Measurements from ENCODE around the gene RRBP1.

Gene RRBP1

DNA sequence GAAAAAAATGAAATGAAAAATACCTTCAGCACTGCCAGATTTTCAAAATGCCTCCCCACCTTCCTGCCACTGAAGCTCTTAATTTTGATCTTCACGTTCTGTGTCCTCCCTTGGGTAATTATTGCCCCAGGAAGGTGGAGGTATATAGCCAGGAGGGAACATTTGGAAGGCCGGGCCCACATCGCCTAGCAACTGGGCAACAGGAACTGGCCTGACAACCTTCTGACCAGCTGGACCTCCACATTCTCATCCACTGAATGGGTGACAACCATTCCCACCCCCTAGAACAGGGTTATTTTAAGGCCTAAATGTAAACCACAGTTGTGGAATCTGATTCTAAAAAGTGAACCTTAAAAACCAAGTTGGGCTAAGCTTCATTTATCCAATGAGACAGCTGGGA is 3.2 kb downstream of the RRBP1 start:
- Histone ChIP-seq H3K36me3 (ENCODE audit: insufficient read depth, low read length) (peaks cover 13% of the 10 kb centered on the region; the same call in 1 of the 2 replicates), H3K79me2 (ENCODE audit: insufficient read depth, low read length) (peaks cover 71% of the 10 kb centered on the region), H3F3A (ENCODE audit: low read depth) (no peaks in the 10 kb centered on the region), H3K4me1 (ENCODE audit: insufficient read depth, low read length, poor library complexity, severe bottlenecking) (peaks cover 44% of the 10 kb centered on the region), H3K9me2 (replicated peaks; ENCODE audit: low read depth, low read length) (no peaks in the 10 kb centered on the region), H3K4me2 (ENCODE audit: low read depth, low read length, poor library complexity, severe bottlenecking) (peak overlapping the region; percentile 89), H3K4me3 (ENCODE audit: low read length, poor library complexity, severe bottlenecking) (no peak overlapping the region), H4K20me1 (ENCODE audit: insufficient read depth, low read length, poor library complexity, severe bottlenecking) (peaks cover 55% of the 10 kb centered on the region), H3K9ac (ENCODE audit: low read depth, low read length, poor library complexity, severe bottlenecking) (no peak overlapping the region), H3K9me3 (ENCODE audit: insufficient read depth, low read depth, low read length) (no peaks in the 10 kb centered on the region), H3K27me3 (ENCODE audit: insufficient read depth, low read length, poor library complexity, severe bottlenecking) (no peaks in the 10 kb centered on the region), H2AFZ (ENCODE audit: low read length) (no peak overlapping the region)
- TF ChIP-seq EZH2phosphoT487 (IDR thresholded peaks at IDR 0.05; ENCODE audit: borderline replicate concordance): no peak
- TF ChIP-seq, protein P1, sequence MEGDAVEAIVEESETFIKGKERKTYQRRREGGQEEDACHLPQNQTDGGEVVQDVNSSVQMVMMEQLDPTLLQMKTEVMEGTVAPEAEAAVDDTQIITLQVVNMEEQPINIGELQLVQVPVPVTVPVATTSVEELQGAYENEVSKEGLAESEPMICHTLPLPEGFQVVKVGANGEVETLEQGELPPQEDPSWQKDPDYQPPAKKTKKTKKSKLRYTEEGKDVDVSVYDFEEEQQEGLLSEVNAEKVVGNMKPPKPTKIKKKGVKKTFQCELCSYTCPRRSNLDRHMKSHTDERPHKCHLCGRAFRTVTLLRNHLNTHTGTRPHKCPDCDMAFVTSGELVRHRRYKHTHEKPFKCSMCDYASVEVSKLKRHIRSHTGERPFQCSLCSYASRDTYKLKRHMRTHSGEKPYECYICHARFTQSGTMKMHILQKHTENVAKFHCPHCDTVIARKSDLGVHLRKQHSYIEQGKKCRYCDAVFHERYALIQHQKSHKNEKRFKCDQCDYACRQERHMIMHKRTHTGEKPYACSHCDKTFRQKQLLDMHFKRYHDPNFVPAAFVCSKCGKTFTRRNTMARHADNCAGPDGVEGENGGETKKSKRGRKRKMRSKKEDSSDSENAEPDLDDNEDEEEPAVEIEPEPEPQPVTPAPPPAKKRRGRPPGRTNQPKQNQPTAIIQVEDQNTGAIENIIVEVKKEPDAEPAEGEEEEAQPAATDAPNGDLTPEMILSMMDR (conservative IDR thresholded peaks at IDR 0.05; ENCODE audit: low read length): no peak

DNA sequence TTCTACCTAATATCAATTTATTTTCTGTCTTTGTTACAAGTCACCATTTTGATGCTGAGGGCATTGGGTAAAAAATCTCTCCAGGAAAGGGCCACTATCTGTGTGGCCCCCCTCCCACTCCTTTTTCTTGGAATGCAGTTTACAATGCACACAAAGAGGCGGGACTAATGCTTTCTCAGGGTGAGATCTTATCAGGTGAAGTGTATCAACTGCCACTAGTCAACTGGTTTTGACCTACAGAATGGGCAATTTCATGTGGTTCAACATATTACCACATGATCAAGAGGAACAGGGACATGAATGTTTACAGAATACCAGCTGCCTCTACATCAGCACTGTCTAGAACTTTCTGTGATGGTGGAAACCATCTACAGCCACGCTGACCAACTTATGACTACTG is 3.7 kb downstream of the RRBP1 start:
- no peak overlapping the region for H3K9ac ChIP-seq (ENCODE audit: low read depth, low read length, poor library complexity, severe bottlenecking)

DNA sequence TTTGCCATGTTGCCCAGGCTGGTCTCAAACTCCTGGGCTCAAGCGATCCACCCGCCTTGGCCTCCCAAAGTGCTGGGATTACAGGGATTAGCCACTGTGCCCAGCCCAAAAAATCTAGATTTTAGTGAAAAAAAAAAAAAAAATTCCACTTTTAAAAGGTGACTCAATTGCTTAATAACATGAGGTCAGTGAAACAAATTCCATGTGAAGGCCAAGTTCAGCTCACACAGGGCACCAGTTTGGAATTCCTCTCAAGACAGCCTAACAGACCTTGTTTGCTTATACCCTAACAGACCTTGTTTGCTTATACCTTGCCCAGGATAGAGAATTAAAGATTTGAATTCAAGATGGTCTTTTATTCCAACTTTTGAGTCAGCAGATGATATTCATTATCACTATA is 5.1 kb downstream of the RRBP1 start:
- no peak overlapping the region for H3K9ac ChIP-seq (ENCODE audit: low read depth, low read length, poor library complexity, severe bottlenecking)
- H3K27me3 ChIP-seq (ENCODE audit: insufficient read depth, low read length, poor library complexity, severe bottlenecking): no peaks in the 10 kb centered on the region
- H3K9me2 ChIP-seq (replicated peaks; ENCODE audit: low read depth, low read length): no peaks in the 10 kb centered on the region
- no peak overlapping the region for H3K4me2 ChIP-seq (ENCODE audit: low read depth, low read length, poor library complexity, severe bottlenecking)
- H4K20me1 ChIP-seq (ENCODE audit: insufficient read depth, low read length, poor library complexity, severe bottlenecking): peaks cover 69% of the 10 kb centered on the region
- peaks cover 13% of the 10 kb centered on the region; the same call in 1 of the 2 replicates for H3K36me3 ChIP-seq (ENCODE audit: insufficient read depth, low read length)
- H3K9me3 ChIP-seq (ENCODE audit: insufficient read depth, low read depth, low read length): no peaks in the 10 kb centered on the region
- peaks cover 46% of the 10 kb centered on the region for H3K4me1 ChIP-seq (ENCODE audit: insufficient read depth, low read length, poor library complexity, severe bottlenecking)
- no peaks in the 10 kb centered on the region for H3F3A ChIP-seq (ENCODE audit: low read depth)
- peaks cover 90% of the 10 kb centered on the region for H3K79me2 ChIP-seq (ENCODE audit: insufficient read depth, low read length)
- TF ChIP-seq EZH2phosphoT487 (IDR thresholded peaks at IDR 0.05; ENCODE audit: borderline replicate concordance): no peak
- TF ChIP-seq, protein P1 (conservative IDR thresholded peaks at IDR 0.05; ENCODE audit: low read length): no peak
- H2AFZ ChIP-seq (ENCODE audit: low read length): no peak overlapping the region
- no peak overlapping the region for H3K4me3 ChIP-seq (ENCODE audit: low read length, poor library complexity, severe bottlenecking)

More for the DNA sequence above, 3.7 kb downstream of the RRBP1 start:
- Histone ChIP-seq H3F3A (ENCODE audit: low read depth) (no peaks in the 10 kb centered on the region), H3K36me3 (ENCODE audit: insufficient read depth, low read length) (peaks cover 13% of the 10 kb centered on the region; the same call in 1 of the 2 replicates), H3K79me2 (ENCODE audit: insufficient read depth, low read length) (peaks cover 77% of the 10 kb centered on the region), H3K9me2 (replicated peaks; ENCODE audit: low read depth, low read length) (no peaks in the 10 kb centered on the region), H4K20me1 (ENCODE audit: insufficient read depth, low read length, poor library complexity, severe bottlenecking) (peaks cover 56% of the 10 kb centered on the region), H3K9me3 (ENCODE audit: insufficient read depth, low read depth, low read length) (no peaks in the 10 kb centered on the region), H3K4me1 (ENCODE audit: insufficient read depth, low read length, poor library complexity, severe bottlenecking) (peaks cover 44% of the 10 kb centered on the region), H3K27me3 (ENCODE audit: insufficient read depth, low read length, poor library complexity, severe bottlenecking) (no peaks in the 10 kb centered on the region), H3K4me2 (ENCODE audit: low read depth, low read length, poor library complexity, severe bottlenecking) (peak overlapping the region; percentile 89), H3K4me3 (ENCODE audit: low read length, poor library complexity, severe bottlenecking) (no peak overlapping the region), H2AFZ (ENCODE audit: low read length) (no peak overlapping the region)
- TF ChIP-seq, protein P1 (conservative IDR thresholded peaks at IDR 0.05; ENCODE audit: low read length): no peak
- TF ChIP-seq EZH2phosphoT487 (IDR thresholded peaks at IDR 0.05; ENCODE audit: borderline replicate concordance): no peak
